ENCODE measurements around the gene PHACTR2.
"Not testable (repeated sequence)": the region's sequence is repeated elsewhere in the genome, so short reads cannot be mapped to it uniquely, and the experiment has no call there.

PHACTR2 gene

GRCh38 chr6:143733510-143733909 is 55.7 kb downstream of the PHACTR2 start:
- TF ChIP-seq CTCF (IDR thresholded peaks at IDR 0.05; ENCODE audit: low read depth, low read length) = no peak
- no peak overlapping the region for H3K4me3 ChIP-seq (ENCODE audit: low read depth, low read length)

- H3K4me3 ChIP-seq (ENCODE audit: low read depth, low read length) = no peak overlapping the region
- TF ChIP-seq CTCF (IDR thresholded peaks at IDR 0.05; ENCODE audit: low read depth, low read length) = no peak
Observed at GRCh38 chr6:143734641-143735063, 56.9 kb downstream of the PHACTR2 start.

- not testable (repeated sequence) for H3K4me3 ChIP-seq (ENCODE audit: low read depth, low read length)
Observed at GRCh38 chr6:143738072-143738690, 60.4 kb downstream of the PHACTR2 start.

GRCh38 chr6:143739341-143739851 is 61.6 kb downstream of the PHACTR2 start:
- no peak overlapping the region for H3K4me3 ChIP-seq (ENCODE audit: low read depth, low read length)
- TF ChIP-seq CTCF (IDR thresholded peaks at IDR 0.05; ENCODE audit: low read depth, low read length) = no peak

GRCh38 chr6:143740213-143740612 is 62.4 kb downstream of the PHACTR2 start:
- no peak for TF ChIP-seq CTCF (IDR thresholded peaks at IDR 0.05; ENCODE audit: low read depth, low read length)

GRCh38 chr6:143741480-143741879 is 63.7 kb downstream of the PHACTR2 start:
- TF ChIP-seq CTCF (IDR thresholded peaks at IDR 0.05; ENCODE audit: low read depth, low read length) = no peak
- no peak overlapping the region for H3K4me3 ChIP-seq (ENCODE audit: low read depth, low read length)

More at GRCh38 chr6:143740213-143740612, 62.4 kb downstream of the PHACTR2 start:
- H3K4me3 ChIP-seq (ENCODE audit: low read depth, low read length) = no peak overlapping the region

GRCh38 chr6:143742070-143742954 is 64.5 kb downstream of the PHACTR2 start:
- no peak overlapping the region; the same call in 1 of the 2 replicates for H3K4me3 ChIP-seq (ENCODE audit: low read depth, low read length)
- TF ChIP-seq CTCF (IDR thresholded peaks at IDR 0.05; ENCODE audit: low read depth, low read length) = no peak

Measured in WI38 (cell line).